GM21526 (cell line): ENCODE data around the gene ZNF232.
"Not testable (repeated sequence)": the region's sequence is repeated elsewhere in the genome, so short reads cannot be mapped to it uniquely, and the experiment has no call there.

ENCODE experiments used
- ATAC-seq: cut with Tn5 transposase; IDR thresholded peaks from one replicate; pipeline ENCODE4 v1.9.1; 2021; ENCODE audit warnings: moderate library complexity; ENCODE audit not compliant: unreplicated experiment, low FRiP score

Gene ZNF232

GRCh38 chr17:5130261-5130660 is 18.6 kb upstream of the ZNF232 start:
- ATAC-seq, result not testable (repeated sequence)

GRCh38 chr17:5129770-5130169 is 18.1 kb upstream of the ZNF232 start:
- not testable (repeated sequence) for ATAC-seq

GRCh38 chr17:5128905-5129535 is 17.3 kb upstream of the ZNF232 start:
- ATAC-seq, result no peak

GRCh38 chr17:5128387-5128786 is 16.7 kb upstream of the ZNF232 start:
- ATAC-seq, result not testable (repeated sequence)

GRCh38 chr17:5127910-5128309 is 16.2 kb upstream of the ZNF232 start:
- no peak for ATAC-seq

GRCh38 chr17:5126719-5127488 is 15.2 kb upstream of the ZNF232 start:
- ATAC-seq, result no peak

- not testable (repeated sequence) for ATAC-seq
Measured at GRCh38 chr17:5124896-5125295, 13.2 kb upstream of the ZNF232 start.

GRCh38 chr17:5124125-5124760 is 12.6 kb upstream of the ZNF232 start:
- not testable (repeated sequence) for ATAC-seq

- no peak for ATAC-seq
Measured at GRCh38 chr17:5123343-5124124, 11.9 kb upstream of the ZNF232 start.

GRCh38 chr17:5122586-5123342 is 11.1 kb upstream of the ZNF232 start:
- ATAC-seq, result no peak

GRCh38 chr17:5122056-5122455 is 10.4 kb upstream of the ZNF232 start:
- not testable (repeated sequence) for ATAC-seq

GRCh38 chr17:5121186-5121841 is 9.6 kb upstream of the ZNF232 start:
- ATAC-seq, result no peak

- ATAC-seq, result not testable (repeated sequence)
Measured at GRCh38 chr17:5120436-5121185, 8.9 kb upstream of the ZNF232 start.

- no peak for ATAC-seq
Measured at GRCh38 chr17:5120036-5120435, 8.4 kb upstream of the ZNF232 start.

- ATAC-seq, result no peak
Measured at GRCh38 chr17:5118219-5118618, 6.5 kb upstream of the ZNF232 start.

GRCh38 chr17:5115673-5116651 is 4.3 kb upstream of the ZNF232 start, which contains the start of gene USP6:
Gene USP6 (plus strand): TSS chr17:5116032. CDS start chr17:5130368, 14,336 bp downstream.
- ATAC-seq, result no peak

GRCh38 chr17:5110816-5111215 is 862 bp downstream of the ZNF232 start:
- ATAC-seq, result no peak

- no peak for ATAC-seq
Measured at GRCh38 chr17:5100832-5101231, 10.8 kb downstream of the ZNF232 start.
